Panc1 (cell line): ENCODE measurements around the gene LLGL2.

Experiments used
- POLR2AphosphoS5 ChIP-seq: IDR thresholded peaks from 2 replicates; pipeline ENCODE4 v1.6.1; 2012; ENCODE audit warnings: mild to moderate bottlenecking, low read depth, low read length, moderate library complexity
- SIN3A ChIP-seq: IDR thresholded peaks from 2 replicates; pipeline ENCODE4 v1.6.1; 2012; ENCODE audit warnings: low read depth, mild to moderate bottlenecking, low read length, moderate library complexity, borderline replicate concordance; ENCODE audit not compliant: insufficient read depth
- TCF7L2 ChIP-seq: IDR thresholded peaks from 2 replicates; pipeline ENCODE4 v1.6.1; 2011; ENCODE audit warnings: mild to moderate bottlenecking, low read depth, low read length, inconsistent platforms
- TF ChIP-seq, protein P1 (sequence below): fragments of 450-650 bp; IDR thresholded peaks from 2 replicates; pipeline ENCODE4 v1.5.1; 2017; ENCODE audit warnings: mild to moderate bottlenecking
- TF ChIP-seq, protein P2 (sequence below), 2 experiments: IDR thresholded peaks; 2 replicates each; pipeline ENCODE4 v1.6.1; 2011 to 2012; ENCODE audit warnings: low read depth in 2 of 2, control low read depth in 1 of 2, low read length in 1 of 2, mild to moderate bottlenecking in 1 of 2, moderate library complexity in 1 of 2; ENCODE audit not compliant: insufficient read depth in 1 of 2

DNA sequence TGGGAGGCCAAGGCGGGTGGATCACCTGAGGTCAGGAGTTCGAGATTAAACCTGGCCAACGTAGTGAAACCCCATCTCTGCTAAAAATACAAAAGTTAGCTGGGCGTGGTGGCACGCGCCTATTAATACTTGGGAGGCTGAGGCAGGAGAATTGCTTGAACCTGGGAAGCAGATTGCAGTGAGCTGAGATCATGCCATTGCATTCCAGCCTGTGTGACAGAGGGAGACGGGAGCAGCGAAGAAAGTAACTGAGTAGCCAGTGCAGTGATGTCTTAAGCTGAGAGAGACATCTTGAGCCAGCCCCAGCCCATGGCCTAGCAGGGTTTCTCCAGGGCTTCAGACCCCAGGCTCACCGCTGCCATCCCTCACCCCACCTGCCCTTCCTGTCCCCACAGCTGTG is 97.9 kb downstream of the LLGL2 start:
- TF ChIP-seq, protein P1, sequence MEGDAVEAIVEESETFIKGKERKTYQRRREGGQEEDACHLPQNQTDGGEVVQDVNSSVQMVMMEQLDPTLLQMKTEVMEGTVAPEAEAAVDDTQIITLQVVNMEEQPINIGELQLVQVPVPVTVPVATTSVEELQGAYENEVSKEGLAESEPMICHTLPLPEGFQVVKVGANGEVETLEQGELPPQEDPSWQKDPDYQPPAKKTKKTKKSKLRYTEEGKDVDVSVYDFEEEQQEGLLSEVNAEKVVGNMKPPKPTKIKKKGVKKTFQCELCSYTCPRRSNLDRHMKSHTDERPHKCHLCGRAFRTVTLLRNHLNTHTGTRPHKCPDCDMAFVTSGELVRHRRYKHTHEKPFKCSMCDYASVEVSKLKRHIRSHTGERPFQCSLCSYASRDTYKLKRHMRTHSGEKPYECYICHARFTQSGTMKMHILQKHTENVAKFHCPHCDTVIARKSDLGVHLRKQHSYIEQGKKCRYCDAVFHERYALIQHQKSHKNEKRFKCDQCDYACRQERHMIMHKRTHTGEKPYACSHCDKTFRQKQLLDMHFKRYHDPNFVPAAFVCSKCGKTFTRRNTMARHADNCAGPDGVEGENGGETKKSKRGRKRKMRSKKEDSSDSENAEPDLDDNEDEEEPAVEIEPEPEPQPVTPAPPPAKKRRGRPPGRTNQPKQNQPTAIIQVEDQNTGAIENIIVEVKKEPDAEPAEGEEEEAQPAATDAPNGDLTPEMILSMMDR = no peak
- TF ChIP-seq, protein P2, sequence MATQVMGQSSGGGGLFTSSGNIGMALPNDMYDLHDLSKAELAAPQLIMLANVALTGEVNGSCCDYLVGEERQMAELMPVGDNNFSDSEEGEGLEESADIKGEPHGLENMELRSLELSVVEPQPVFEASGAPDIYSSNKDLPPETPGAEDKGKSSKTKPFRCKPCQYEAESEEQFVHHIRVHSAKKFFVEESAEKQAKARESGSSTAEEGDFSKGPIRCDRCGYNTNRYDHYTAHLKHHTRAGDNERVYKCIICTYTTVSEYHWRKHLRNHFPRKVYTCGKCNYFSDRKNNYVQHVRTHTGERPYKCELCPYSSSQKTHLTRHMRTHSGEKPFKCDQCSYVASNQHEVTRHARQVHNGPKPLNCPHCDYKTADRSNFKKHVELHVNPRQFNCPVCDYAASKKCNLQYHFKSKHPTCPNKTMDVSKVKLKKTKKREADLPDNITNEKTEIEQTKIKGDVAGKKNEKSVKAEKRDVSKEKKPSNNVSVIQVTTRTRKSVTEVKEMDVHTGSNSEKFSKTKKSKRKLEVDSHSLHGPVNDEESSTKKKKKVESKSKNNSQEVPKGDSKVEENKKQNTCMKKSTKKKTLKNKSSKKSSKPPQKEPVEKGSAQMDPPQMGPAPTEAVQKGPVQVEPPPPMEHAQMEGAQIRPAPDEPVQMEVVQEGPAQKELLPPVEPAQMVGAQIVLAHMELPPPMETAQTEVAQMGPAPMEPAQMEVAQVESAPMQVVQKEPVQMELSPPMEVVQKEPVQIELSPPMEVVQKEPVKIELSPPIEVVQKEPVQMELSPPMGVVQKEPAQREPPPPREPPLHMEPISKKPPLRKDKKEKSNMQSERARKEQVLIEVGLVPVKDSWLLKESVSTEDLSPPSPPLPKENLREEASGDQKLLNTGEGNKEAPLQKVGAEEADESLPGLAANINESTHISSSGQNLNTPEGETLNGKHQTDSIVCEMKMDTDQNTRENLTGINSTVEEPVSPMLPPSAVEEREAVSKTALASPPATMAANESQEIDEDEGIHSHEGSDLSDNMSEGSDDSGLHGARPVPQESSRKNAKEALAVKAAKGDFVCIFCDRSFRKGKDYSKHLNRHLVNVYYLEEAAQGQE (IDR thresholded peaks at IDR 0.05; ENCODE audit: insufficient read depth in 1 of 2, low read depth in 2 of 2, low read length in 1 of 2) = no peak
- no peak for TF ChIP-seq POLR2AphosphoS5
- no peak for TF ChIP-seq SIN3A
- no peak for TF ChIP-seq TCF7L2
